ENCODE results near the gene NDUFAF8. TPM values are rescaled to one million over a fixed set of nuclear protein-coding genes. Genes with fewer than 3 reads are reported as not detected.

Gene NDUFAF8
- total and polyA plus RNA-seq, 10 of the 15 experiments (the other 5 are each of a cell fraction or from before 2014, with no cell fraction given), result 22.0 to 307 (median 106) TPM

- no peak for FAIRE-seq
- Histone ChIP-seq H2AFZ (ENCODE audit: control insufficient read depth, low read depth, low read length) (no peak overlapping the region), H3K4me2 (ENCODE audit: control insufficient read depth, insufficient read depth) (no peak overlapping the region), H4K20me1 (ENCODE audit: control insufficient read depth, insufficient read depth) (no peaks in the 10 kb centered on the region), H3K9me3 (replicated peaks; ENCODE audit: control insufficient read depth, insufficient read depth, low read length) (no peaks in the 10 kb centered on the region), H3K4me3 (no peak overlapping the region), H3K9ac (ENCODE audit: control insufficient read depth, insufficient read depth, low read length) (no peak overlapping the region), H3K4me1 (ENCODE audit: control insufficient read depth, insufficient read depth, low read length) (peaks cover 28% of the 10 kb centered on the region), H3K27ac (ENCODE audit: control insufficient read depth, insufficient read depth) (no peak overlapping the region), H3K27me3 (replicated peaks in 1 of 2; ENCODE audit: control insufficient read depth in 2 of 2, insufficient read depth in 2 of 2, low read length in 1 of 2) (no peaks in the 10 kb centered on the region), H3K36me3 (ENCODE audit: control insufficient read depth in 2 of 2, insufficient read depth in 2 of 2, low read length in 1 of 2) (peaks cover 0 to 2% of the 10 kb centered on the region in 2 experiments; a peak in 2 of 4 replicates), H3K79me2 (ENCODE audit: control insufficient read depth, insufficient read depth, low read length) (peaks cover 36% of the 10 kb centered on the region)
- TF ChIP-seq WRNIP1 (IDR thresholded peaks at IDR 0.05; ENCODE audit: borderline replicate concordance, low read depth, low read length), result no peak
- TF ChIP-seq NBN (IDR thresholded peaks at IDR 0.05), result no peak
- no peak for TF ChIP-seq FOXK2 (IDR thresholded peaks at IDR 0.05)
- TF ChIP-seq POLR2A (IDR thresholded peaks at IDR 0.05; ENCODE audit: low read depth, low read length), result 0 out of 2 replicates have a peak, but pooled peaks have one; percentile 8
- BruUV-seq (replicated peaks), result no TSS peak
- in situ Hi-C loops (cut with MboI), result loop anchor here (5.0 to 25.0 kb wide), 2 partner anchors 95 to 230 kb away; no protein-coding TSS in a partner anchor
- RAD21 ChIA-PET (ENCODE audit: unreplicated experiment), result interaction anchor here (1.3 kb wide), 2 partner anchors 100 to 242 kb away, joined by 3 read pairs; no protein-coding TSS in a partner anchor
- SMC1A ChIA-PET (ENCODE audit: uncharacterized antibody, unreplicated experiment), result interaction anchor here (0.9 to 1.7 kb wide), 2 partner anchors 14 to 99 kb away, joined by 4 to 5 read pairs; no protein-coding TSS in a partner anchor
- CTCF ChIA-PET, result interaction anchor here (1.2 to 1.3 kb wide), 2 partner anchors 99 to 100 kb away, joined by 3 to 6 read pairs; no protein-coding TSS in a partner anchor
- DNase-seq (ENCODE audit: low read depth, low spot score), result no peak
- intact Hi-C loops (cut with micrococcal nuclease; ENCODE audit: unreplicated experiment), result no loop called here
- no peak for ATAC-seq
- POLR2A ChIA-PET, result no interaction called here
- 82% methylated on average over 30 of the region's 33 CpGs for WGBS (ENCODE audit: insufficient coverage, insufficient replicate concordance, low lambda C conversion rate, missing lambda C conversion rate)
Observed at GRCh38 chr17:81242421-81243332, 3.6 kb downstream of the NDUFAF8 start.

- no peaks in the 10 kb centered on the region for H3K27me3 ChIP-seq (replicated peaks in 1 of 2; ENCODE audit: control insufficient read depth in 2 of 2, insufficient read depth in 2 of 2, low read length in 1 of 2)
- peaks cover 23% of the 10 kb centered on the region for H3K4me1 ChIP-seq (ENCODE audit: control insufficient read depth, insufficient read depth, low read length)
- no peak overlapping the region for H3K4me2 ChIP-seq (ENCODE audit: control insufficient read depth, insufficient read depth)
- no peak overlapping the region for H3K27ac ChIP-seq (ENCODE audit: control insufficient read depth, insufficient read depth)
- H3K79me2 ChIP-seq (ENCODE audit: control insufficient read depth, insufficient read depth, low read length), result peaks cover 30% of the 10 kb centered on the region
- RAD21 ChIA-PET (ENCODE audit: unreplicated experiment), result interaction anchor here (1.3 kb wide), 1 partner anchor 242 kb away, joined by 3 read pairs; no protein-coding TSS in a partner anchor
- in situ Hi-C loops (cut with MboI) (loop anchor here (5.0 to 25.0 kb wide), 2 partner anchors 96 to 231 kb away; no protein-coding TSS in a partner anchor), intact Hi-C loops (cut with micrococcal nuclease; ENCODE audit: unreplicated experiment) (no loop called here)
- CTCF ChIA-PET, result interaction anchor here (1.2 kb wide), 1 partner anchor 101 kb away, joined by 3 read pairs; no protein-coding TSS in a partner anchor
- ATAC-seq (no peak), DNase-seq (ENCODE audit: low read depth, low spot score) (no peak), FAIRE-seq (no peak)
- POLR2A ChIA-PET, result no interaction called here
- no peaks in the 10 kb centered on the region for H4K20me1 ChIP-seq (ENCODE audit: control insufficient read depth, insufficient read depth)
- H3K36me3 ChIP-seq (ENCODE audit: control insufficient read depth in 2 of 2, insufficient read depth in 2 of 2, low read length in 1 of 2), result peaks cover 0 to 2% of the 10 kb centered on the region in 2 experiments; a peak in 2 of 4 replicates
- no peak overlapping the region for H2AFZ ChIP-seq (ENCODE audit: control insufficient read depth, low read depth, low read length)
- H3K4me3 ChIP-seq, result no peak overlapping the region
- no peak overlapping the region for H3K9ac ChIP-seq (ENCODE audit: control insufficient read depth, insufficient read depth, low read length)
- SMC1A ChIA-PET (ENCODE audit: uncharacterized antibody, unreplicated experiment), result interaction anchor here (1.7 kb wide), 1 partner anchor 100 kb away, joined by 5 read pairs; no protein-coding TSS in a partner anchor
- TF ChIP-seq IKZF2 (IDR thresholded peaks at IDR 0.05) (no peak), FOXK2 (IDR thresholded peaks at IDR 0.05) (no peak), POLR2A (IDR thresholded peaks at IDR 0.05; ENCODE audit: low read depth, low read length) (peak; percentile 52; the same call in 1 of the 2 replicates)
- no TSS peak for BruUV-seq (replicated peaks)
- 93% methylated on average over 10 of the region's 10 CpGs for WGBS (ENCODE audit: insufficient coverage, insufficient replicate concordance, low lambda C conversion rate, missing lambda C conversion rate)
- H3K9me3 ChIP-seq (replicated peaks; ENCODE audit: control insufficient read depth, insufficient read depth, low read length), result no peaks in the 10 kb centered on the region
Observed at GRCh38 chr17:81243333-81243664, 4.2 kb downstream of the NDUFAF8 start.

Data from GM12878 (cell line).